ENCODE measurements around the gene HNRNPA1L2. TPM values are rescaled to one million over a fixed set of nuclear protein-coding genes. Genes with fewer than 3 reads are reported as not detected.
"Not testable (repeated sequence)": the region's sequence is repeated elsewhere in the genome, so short reads cannot be mapped to it uniquely, and the experiment has no call there.

Gene HNRNPA1L2
- total and polyA plus RNA-seq, 10 of the 15 experiments (the other 5 are each of a cell fraction or from before 2014, with no cell fraction given) = 3.3 to 12.0 (median 7.8) TPM

DNA sequence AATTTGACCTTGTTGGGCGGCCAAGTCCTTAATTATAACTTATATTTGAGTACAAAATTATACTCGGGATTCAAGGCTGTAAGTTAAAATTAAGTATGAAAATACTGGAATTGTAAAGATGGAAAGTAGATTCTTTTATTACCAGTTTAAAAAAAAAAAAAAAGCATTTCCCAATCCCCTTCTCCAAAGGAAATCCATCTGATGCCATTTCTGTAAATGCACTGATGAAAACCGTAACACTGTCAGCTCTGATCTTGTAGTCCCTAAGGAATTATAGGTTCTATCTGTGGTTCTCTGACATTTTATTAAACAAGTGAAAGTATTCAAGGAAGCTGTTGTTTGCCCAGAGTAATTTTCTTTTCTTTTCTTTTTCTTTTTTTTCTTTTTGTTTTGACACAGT lies 41.6 kb upstream of the HNRNPA1L2 start (continued):
- TF ChIP-seq, protein P1, sequence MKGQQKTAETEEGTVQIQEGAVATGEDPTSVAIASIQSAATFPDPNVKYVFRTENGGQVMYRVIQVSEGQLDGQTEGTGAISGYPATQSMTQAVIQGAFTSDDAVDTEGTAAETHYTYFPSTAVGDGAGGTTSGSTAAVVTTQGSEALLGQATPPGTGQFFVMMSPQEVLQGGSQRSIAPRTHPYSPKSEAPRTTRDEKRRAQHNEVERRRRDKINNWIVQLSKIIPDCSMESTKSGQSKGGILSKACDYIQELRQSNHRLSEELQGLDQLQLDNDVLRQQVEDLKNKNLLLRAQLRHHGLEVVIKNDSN (IDR thresholded peaks at IDR 0.05; ENCODE audit: borderline replicate concordance, extremely low read length, insufficient read depth, low read depth, low read length) = no peak
- TF ChIP-seq HDAC6 (IDR thresholded peaks at IDR 0.05; ENCODE audit: unreplicated experiment) = no peak
- TF ChIP-seq SMARCA5 (IDR thresholded peaks at IDR 0.05) = no peak
- TF ChIP-seq MTA2 (IDR thresholded peaks at IDR 0.05; ENCODE audit: low read depth) = no peak

DNA sequence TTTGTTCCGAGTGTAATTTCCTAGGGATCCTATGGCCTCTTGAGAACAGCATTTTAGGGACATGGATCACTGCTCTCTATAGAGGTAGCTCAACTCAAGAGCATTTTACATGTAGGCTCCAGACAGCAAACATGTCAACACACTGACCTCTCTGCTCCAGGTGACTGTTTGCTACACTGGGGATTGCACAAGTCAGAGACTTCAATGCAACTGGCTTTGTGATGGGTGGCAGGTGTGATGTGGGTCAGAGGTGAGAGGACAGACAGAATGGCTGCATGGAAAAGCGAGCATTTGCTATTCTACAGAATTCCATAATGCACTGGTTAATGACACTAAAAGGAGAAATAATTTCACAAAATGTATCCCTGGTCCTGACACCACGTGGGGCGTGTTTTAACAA lies 38.9 kb upstream of the HNRNPA1L2 start:
- H3K36me3 ChIP-seq (ENCODE audit: control insufficient read depth in 2 of 2, insufficient read depth in 2 of 2, low read length in 1 of 2); intact Hi-C loops (cut with micrococcal nuclease; ENCODE audit: unreplicated experiment); H3K27me3 ChIP-seq (replicated peaks in 1 of 2; ENCODE audit: control insufficient read depth in 2 of 2, insufficient read depth in 2 of 2, low read length in 1 of 2); H3K4me1 ChIP-seq (ENCODE audit: control insufficient read depth, insufficient read depth, low read length); H3K9ac ChIP-seq (ENCODE audit: control insufficient read depth, insufficient read depth, low read length); H3K4me2 ChIP-seq (ENCODE audit: control insufficient read depth, insufficient read depth); BruUV-seq (replicated peaks); H4K20me1 ChIP-seq (ENCODE audit: control insufficient read depth, insufficient read depth); CTCF ChIA-PET; H3K4me3 ChIP-seq; H3K27ac ChIP-seq (ENCODE audit: control insufficient read depth, insufficient read depth); POLR2A ChIA-PET; RAD21 ChIA-PET (ENCODE audit: unreplicated experiment); H3K9me3 ChIP-seq (replicated peaks; ENCODE audit: control insufficient read depth, insufficient read depth, low read length); FAIRE-seq; H2AFZ ChIP-seq (ENCODE audit: control insufficient read depth, low read depth, low read length); in situ Hi-C loops (cut with MboI); H3K79me2 ChIP-seq (ENCODE audit: control insufficient read depth, insufficient read depth, low read length); ATAC-seq; SMC1A ChIA-PET (ENCODE audit: uncharacterized antibody, unreplicated experiment); DNase-seq (ENCODE audit: low read depth, low spot score): not testable (repeated sequence)
- WGBS (ENCODE audit: insufficient coverage, insufficient replicate concordance, low lambda C conversion rate, missing lambda C conversion rate) = 48% methylated on average over 2 of the region's 4 CpGs

DNA sequence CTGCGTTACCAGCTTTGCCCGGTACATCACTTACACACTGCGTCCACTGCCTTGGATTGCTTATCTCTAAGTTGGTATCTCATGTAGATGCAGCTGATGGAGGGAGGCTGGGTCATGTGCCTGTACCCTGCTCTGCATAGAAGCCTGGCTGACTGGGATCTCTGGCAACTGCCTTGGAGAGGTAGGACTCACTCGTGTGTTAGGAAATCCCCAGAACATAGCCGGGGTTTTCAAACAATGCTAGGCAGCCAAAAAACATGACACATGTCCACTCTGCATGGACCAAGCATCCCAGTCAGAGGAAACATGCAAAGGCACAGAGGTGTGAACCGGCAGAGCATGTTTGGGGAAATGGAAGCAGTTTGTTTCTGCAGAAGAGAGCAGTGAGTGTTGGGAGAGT lies 36.1 kb upstream of the HNRNPA1L2 start:
- H2AFZ ChIP-seq (ENCODE audit: control insufficient read depth, low read depth, low read length); ATAC-seq; POLR2A ChIA-PET; FAIRE-seq; in situ Hi-C loops (cut with MboI); H3K79me2 ChIP-seq (ENCODE audit: control insufficient read depth, insufficient read depth, low read length); H3K9ac ChIP-seq (ENCODE audit: control insufficient read depth, insufficient read depth, low read length); H3K9me3 ChIP-seq (replicated peaks; ENCODE audit: control insufficient read depth, insufficient read depth, low read length); H3K4me2 ChIP-seq (ENCODE audit: control insufficient read depth, insufficient read depth); DNase-seq (ENCODE audit: low read depth, low spot score); H3K4me1 ChIP-seq (ENCODE audit: control insufficient read depth, insufficient read depth, low read length); H3K36me3 ChIP-seq (ENCODE audit: control insufficient read depth in 2 of 2, insufficient read depth in 2 of 2, low read length in 1 of 2); H3K27ac ChIP-seq (ENCODE audit: control insufficient read depth, insufficient read depth); intact Hi-C loops (cut with micrococcal nuclease; ENCODE audit: unreplicated experiment); RAD21 ChIA-PET (ENCODE audit: unreplicated experiment); H3K27me3 ChIP-seq (replicated peaks in 1 of 2; ENCODE audit: control insufficient read depth in 2 of 2, insufficient read depth in 2 of 2, low read length in 1 of 2); H4K20me1 ChIP-seq (ENCODE audit: control insufficient read depth, insufficient read depth); BruUV-seq (replicated peaks); H3K4me3 ChIP-seq: not testable (repeated sequence)
- SMC1A ChIA-PET (ENCODE audit: uncharacterized antibody, unreplicated experiment) = interaction anchor here (1.2 kb wide), 1 partner anchor 362 kb away, joined by 5 read pairs; no protein-coding TSS in a partner anchor
- 52% methylated on average over 6 of the region's 6 CpGs for WGBS (ENCODE audit: insufficient coverage, insufficient replicate concordance, low lambda C conversion rate, missing lambda C conversion rate)
- CTCF ChIA-PET = interaction anchor here (1.6 kb wide), 1 partner anchor 362 kb away, joined by 7 read pairs; no protein-coding TSS in a partner anchor

DNA sequence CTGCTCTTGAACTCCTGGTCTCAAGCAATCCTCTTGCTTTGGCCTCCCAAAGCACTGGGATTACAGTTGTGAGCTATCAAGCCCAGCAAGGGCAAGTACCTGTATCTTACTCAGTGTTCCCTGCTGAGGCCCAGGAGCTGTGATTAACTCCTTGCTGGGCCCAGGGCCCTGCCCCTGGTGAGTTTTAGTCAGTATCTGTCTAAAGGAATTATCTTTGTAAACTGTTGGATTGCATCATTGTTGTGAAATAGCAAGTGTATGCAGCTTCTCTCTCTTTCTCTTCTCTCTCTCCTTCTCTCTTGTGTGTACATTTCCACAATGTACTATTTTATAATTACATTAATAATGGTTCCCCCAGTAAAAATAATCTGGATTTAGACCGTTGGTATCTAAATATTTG lies 35.4 kb upstream of the HNRNPA1L2 start:
- 0% methylated on average over 1 of the region's 1 CpG for WGBS (ENCODE audit: insufficient coverage, insufficient replicate concordance, low lambda C conversion rate, missing lambda C conversion rate)
- ChIA-PET CTCF (interaction anchor here (1.6 to 3.1 kb wide), 3 partner anchors 46 to 361 kb away, joined by 6 to 20 read pairs (median 7); partner anchors contain the start of gene SUGT1), SMC1A (ENCODE audit: uncharacterized antibody, unreplicated experiment) (interaction anchor here (1.2 kb wide), 1 partner anchor 361 kb away, joined by 5 read pairs; no protein-coding TSS in a partner anchor)
- ATAC-seq; H3K79me2 ChIP-seq (ENCODE audit: control insufficient read depth, insufficient read depth, low read length); POLR2A ChIA-PET; H3K27ac ChIP-seq (ENCODE audit: control insufficient read depth, insufficient read depth); intact Hi-C loops (cut with micrococcal nuclease; ENCODE audit: unreplicated experiment); H3K36me3 ChIP-seq (ENCODE audit: control insufficient read depth in 2 of 2, insufficient read depth in 2 of 2, low read length in 1 of 2); H3K4me1 ChIP-seq (ENCODE audit: control insufficient read depth, insufficient read depth, low read length); FAIRE-seq; H3K9me3 ChIP-seq (replicated peaks; ENCODE audit: control insufficient read depth, insufficient read depth, low read length); H3K27me3 ChIP-seq (replicated peaks in 1 of 2; ENCODE audit: control insufficient read depth in 2 of 2, insufficient read depth in 2 of 2, low read length in 1 of 2); BruUV-seq (replicated peaks); DNase-seq (ENCODE audit: low read depth, low spot score); in situ Hi-C loops (cut with MboI); H3K4me3 ChIP-seq; H3K4me2 ChIP-seq (ENCODE audit: control insufficient read depth, insufficient read depth); H4K20me1 ChIP-seq (ENCODE audit: control insufficient read depth, insufficient read depth); H3K9ac ChIP-seq (ENCODE audit: control insufficient read depth, insufficient read depth, low read length); RAD21 ChIA-PET (ENCODE audit: unreplicated experiment); H2AFZ ChIP-seq (ENCODE audit: control insufficient read depth, low read depth, low read length): not testable (repeated sequence)

Measured in GM12878 (cell line).